HUDEP-2 (cell line): ENCODE measurements around the gene MBTD1.
"Not testable (repeated sequence)": the region's sequence is repeated elsewhere in the genome, so short reads cannot be mapped to it uniquely, and the experiment has no call there.

Experiments used
- DNase-seq, 76 experiments: peaks; one replicate each; lab custom pipeline; 2025; ENCODE audit not compliant: unreplicated experiment in 76 of 76; lab: John Stamatoyannopoulos, UW

Gene MBTD1

GRCh38 chr17:51256101-51256500, 3.7 kb downstream of the MBTD1 start:
- no peak for DNase-seq

GRCh38 chr17:51255673-51256072, 4.2 kb downstream of the MBTD1 start:
- DNase-seq = no peak

GRCh38 chr17:51251010-51251409, 8.8 kb downstream of the MBTD1 start:
- DNase-seq = no peak

- DNase-seq = no peak
Observed at GRCh38 chr17:51250314-51250840, 9.5 kb downstream of the MBTD1 start.

GRCh38 chr17:51245535-51245934, 14.3 kb downstream of the MBTD1 start:
- DNase-seq = no peak

- DNase-seq = no peak
Observed at GRCh38 chr17:51244041-51244440, 15.8 kb downstream of the MBTD1 start.

GRCh38 chr17:51240275-51240674, 19.6 kb downstream of the MBTD1 start:
- DNase-seq = no peak

- no peak for DNase-seq
Observed at GRCh38 chr17:51238255-51238887, 21.5 kb downstream of the MBTD1 start.

- no peak for DNase-seq
Observed at GRCh38 chr17:51234162-51234561, 25.7 kb downstream of the MBTD1 start.

GRCh38 chr17:51231999-51232398, 27.9 kb downstream of the MBTD1 start:
- DNase-seq = no peak

- no peak for DNase-seq
Observed at GRCh38 chr17:51230306-51230705, 29.5 kb downstream of the MBTD1 start.

- DNase-seq = no peak
Observed at GRCh38 chr17:51229889-51230288, 30.0 kb downstream of the MBTD1 start.

GRCh38 chr17:51228161-51228560, 31.7 kb downstream of the MBTD1 start:
- DNase-seq = no peak

GRCh38 chr17:51225523-51225922, 34.3 kb downstream of the MBTD1 start:
- DNase-seq = not testable (repeated sequence)

GRCh38 chr17:51224402-51225262, 35.2 kb downstream of the MBTD1 start:
- DNase-seq = no peak

- DNase-seq = no peak
Observed at GRCh38 chr17:51221322-51221721, 38.5 kb downstream of the MBTD1 start.

GRCh38 chr17:51217946-51218345, 41.9 kb downstream of the MBTD1 start:
- no peak for DNase-seq

- no peak for DNase-seq
Observed at GRCh38 chr17:51214920-51215319, 44.9 kb downstream of the MBTD1 start.

GRCh38 chr17:51203838-51204237, 56.0 kb downstream of the MBTD1 start:
- DNase-seq = no peak

GRCh38 chr17:51200846-51201245, 59.0 kb downstream of the MBTD1 start:
- no peak for DNase-seq

GRCh38 chr17:51200295-51200694, 59.6 kb downstream of the MBTD1 start:
- peak in 14 of 76 experiments; percentile 2 to 45 (median 10) for DNase-seq

GRCh38 chr17:51197754-51198153, 62.1 kb downstream of the MBTD1 start:
- DNase-seq = no peak
